ENCODE data around the gene WFIKKN1.

The WFIKKN1 gene

GRCh38 chr16:666572-666971 lies 35.8 kb downstream of the WFIKKN1 start:
- DNase-seq (ENCODE audit: insufficient read length) (no peak), FAIRE-seq (no peak)
- TF ChIP-seq POLR2AphosphoS5 (IDR thresholded peaks at IDR 0.05; ENCODE audit: low read depth, low read length) (no peak), POLR2A (IDR thresholded peaks at IDR 0.05; ENCODE audit: low read depth, low read length) (no peak), TAF1 (IDR thresholded peaks at IDR 0.05; ENCODE audit: borderline replicate concordance, low read depth, low read length) (no peak)

DNA sequence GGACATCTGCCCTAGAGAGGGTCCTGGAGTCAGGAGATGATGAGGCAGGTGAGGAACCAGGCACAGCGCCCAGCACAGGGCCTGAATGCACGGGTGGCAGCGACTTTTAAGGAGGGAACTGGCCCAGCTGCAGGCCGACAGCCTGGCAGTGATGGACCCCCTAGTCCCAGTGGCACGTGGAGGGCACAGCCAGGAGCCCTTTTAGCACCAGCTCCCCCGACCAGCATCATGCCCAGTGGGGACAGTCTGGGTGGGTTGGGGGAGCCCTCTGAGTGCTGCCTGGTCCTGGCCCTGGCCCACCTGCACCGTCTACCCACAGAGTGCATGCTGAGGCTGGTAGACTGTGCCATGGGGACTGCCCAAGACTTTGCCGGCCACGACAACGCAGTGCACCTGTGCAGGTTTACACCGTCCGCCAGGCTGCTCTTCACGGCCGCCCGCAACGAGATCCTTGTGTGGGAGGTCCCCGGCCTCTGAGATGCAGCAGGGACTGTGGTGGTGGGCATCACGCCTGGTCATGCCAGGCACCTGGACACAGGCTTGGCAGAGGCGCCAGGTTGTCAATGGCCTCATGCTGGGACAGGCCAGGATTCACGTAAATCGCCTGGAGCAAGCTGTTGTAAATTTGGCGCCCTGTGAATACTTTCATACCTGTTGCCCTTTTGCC lies 36.5 kb downstream of the WFIKKN1 start:
- peak; percentile 46 for FAIRE-seq

GRCh38 chr16:667780-668518 lies 37.2 kb downstream of the WFIKKN1 start, which contains the start of gene RHOT2:
Gene RHOT2, plus strand, starts transcription at chr16:668132. Its CDS starts 68 bp downstream, at chr16:668200.
- TF ChIP-seq POLR2AphosphoS5 (IDR thresholded peaks at IDR 0.05; ENCODE audit: low read depth, low read length) (peak; percentile 58; the same call in 1 of the 2 replicates), TAF1 (IDR thresholded peaks at IDR 0.05; ENCODE audit: borderline replicate concordance, low read depth, low read length) (peak; percentile 41; the same call in 1 of the 2 replicates), POLR2A (IDR thresholded peaks at IDR 0.05; ENCODE audit: low read depth, low read length) (peak; percentile 86)
- FAIRE-seq (peak; percentile 100), DNase-seq (ENCODE audit: insufficient read length) (peak; percentile 98)

More for the DNA sequence above, 36.5 kb downstream of the WFIKKN1 start:
- no peak for DNase-seq (ENCODE audit: insufficient read length)
- TF ChIP-seq POLR2A (IDR thresholded peaks at IDR 0.05; ENCODE audit: low read depth, low read length) (no peak), TAF1 (IDR thresholded peaks at IDR 0.05; ENCODE audit: borderline replicate concordance, low read depth, low read length) (no peak), POLR2AphosphoS5 (IDR thresholded peaks at IDR 0.05; ENCODE audit: low read depth, low read length) (no peak)

DNA sequence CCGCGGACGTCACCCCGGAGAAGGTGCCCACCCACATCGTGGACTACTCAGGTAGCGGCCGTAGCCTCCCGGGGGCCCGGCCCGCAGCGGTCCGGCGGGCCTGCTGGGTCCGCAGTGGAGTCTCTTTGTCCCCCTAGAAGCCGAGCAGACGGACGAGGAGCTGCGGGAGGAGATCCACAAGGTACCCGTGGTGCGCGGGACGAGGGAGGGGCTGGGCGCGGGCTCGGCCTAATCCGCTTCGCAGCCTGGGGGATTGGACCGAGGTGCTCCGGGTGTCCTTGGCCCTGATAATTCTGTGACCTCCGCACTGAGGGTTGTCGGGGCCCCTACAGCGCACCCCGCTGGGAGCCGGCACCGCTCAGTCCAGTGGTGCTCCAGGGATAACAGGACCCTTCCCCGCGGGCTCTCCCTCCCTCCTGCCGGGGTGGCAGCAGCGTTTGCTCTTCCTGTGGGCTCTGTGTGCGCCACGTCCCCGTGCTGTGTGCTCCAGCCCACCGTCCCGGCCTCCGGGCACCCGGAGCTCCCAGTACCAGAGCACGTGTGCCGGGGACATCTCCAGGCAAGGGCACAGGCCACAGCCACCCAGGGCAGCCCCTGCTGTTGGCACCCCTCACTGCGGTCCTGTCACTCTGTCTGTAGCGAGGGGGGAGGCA lies 37.9 kb downstream of the WFIKKN1 start:
- TF ChIP-seq TAF1 (IDR thresholded peaks at IDR 0.05; ENCODE audit: borderline replicate concordance, low read depth, low read length) (no peak), POLR2A (IDR thresholded peaks at IDR 0.05; ENCODE audit: low read depth, low read length) (no peak), POLR2AphosphoS5 (IDR thresholded peaks at IDR 0.05; ENCODE audit: low read depth, low read length) (no peak)
- FAIRE-seq (no peak), DNase-seq (ENCODE audit: insufficient read length) (no peak)

DNA sequence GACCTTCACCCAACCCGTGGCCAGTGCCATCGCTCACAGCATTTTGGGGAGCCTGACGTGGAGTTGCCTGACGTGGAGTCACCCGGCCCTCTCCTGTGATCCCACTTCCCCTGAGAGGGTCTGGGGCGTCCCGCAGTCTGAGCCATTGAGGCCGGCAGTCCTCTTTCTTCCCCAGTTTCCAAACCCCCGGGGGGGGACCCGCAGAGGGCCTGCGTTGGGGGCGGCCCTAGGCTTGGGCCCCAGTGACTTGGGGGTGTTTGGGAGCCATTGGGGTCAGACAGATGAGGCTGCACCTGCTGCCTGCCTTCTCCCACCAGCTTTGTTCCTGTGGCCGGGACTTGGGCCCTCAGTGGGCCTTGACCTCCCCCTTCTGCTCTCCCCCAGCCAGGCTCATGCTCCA lies 38.9 kb downstream of the WFIKKN1 start:
- no peak for DNase-seq (ENCODE audit: insufficient read length)
- TF ChIP-seq POLR2A (IDR thresholded peaks at IDR 0.05; ENCODE audit: low read depth, low read length) = no peak
- FAIRE-seq = no peak

DNA sequence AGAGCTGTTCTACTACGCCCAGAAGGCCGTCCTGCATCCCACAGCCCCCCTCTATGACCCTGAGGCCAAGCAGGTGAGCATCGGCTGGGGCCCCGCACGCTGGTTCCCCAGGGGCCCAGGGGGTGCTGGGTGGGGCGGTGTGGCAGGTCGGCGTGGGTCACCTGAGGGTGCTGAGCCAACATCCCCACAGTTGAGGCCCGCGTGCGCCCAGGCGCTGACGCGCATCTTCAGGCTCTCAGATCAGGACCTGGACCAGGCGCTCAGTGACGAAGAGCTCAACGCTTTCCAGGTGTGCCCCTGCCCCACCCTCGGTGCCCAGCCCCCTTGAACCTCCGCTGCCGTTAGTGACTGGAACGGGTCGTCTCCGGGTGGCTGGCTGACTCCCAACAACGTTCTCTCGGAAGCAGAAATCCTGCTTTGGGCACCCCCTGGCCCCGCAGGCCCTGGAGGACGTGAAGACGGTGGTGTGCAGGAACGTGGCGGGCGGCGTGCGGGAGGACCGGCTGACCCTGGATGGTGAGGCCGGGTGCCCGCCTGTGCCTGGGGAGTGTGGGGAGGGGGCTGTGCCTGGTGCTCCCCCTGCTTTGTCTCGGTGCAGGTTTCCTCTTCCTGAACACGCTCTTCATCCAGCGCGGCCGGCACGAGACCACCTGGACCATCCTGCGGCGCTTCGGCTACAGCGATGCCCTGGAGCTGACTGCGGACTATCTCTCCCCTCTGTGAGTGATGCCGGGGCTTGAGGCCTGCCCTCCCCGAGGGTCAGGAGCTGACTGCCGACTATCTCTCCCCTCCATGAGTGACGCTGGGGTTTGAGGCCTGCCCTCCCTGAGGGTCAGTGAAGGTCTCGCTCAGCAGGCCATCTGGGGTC lies 39.9 kb downstream of the WFIKKN1 start:
- TF ChIP-seq TAF1 (IDR thresholded peaks at IDR 0.05; ENCODE audit: borderline replicate concordance, low read depth, low read length) (no peak), POLR2A (IDR thresholded peaks at IDR 0.05; ENCODE audit: low read depth, low read length) (no peak), POLR2AphosphoS5 (IDR thresholded peaks at IDR 0.05; ENCODE audit: low read depth, low read length) (no peak)
- DNase-seq (ENCODE audit: insufficient read length) = no peak
- no peak for FAIRE-seq

DNA sequence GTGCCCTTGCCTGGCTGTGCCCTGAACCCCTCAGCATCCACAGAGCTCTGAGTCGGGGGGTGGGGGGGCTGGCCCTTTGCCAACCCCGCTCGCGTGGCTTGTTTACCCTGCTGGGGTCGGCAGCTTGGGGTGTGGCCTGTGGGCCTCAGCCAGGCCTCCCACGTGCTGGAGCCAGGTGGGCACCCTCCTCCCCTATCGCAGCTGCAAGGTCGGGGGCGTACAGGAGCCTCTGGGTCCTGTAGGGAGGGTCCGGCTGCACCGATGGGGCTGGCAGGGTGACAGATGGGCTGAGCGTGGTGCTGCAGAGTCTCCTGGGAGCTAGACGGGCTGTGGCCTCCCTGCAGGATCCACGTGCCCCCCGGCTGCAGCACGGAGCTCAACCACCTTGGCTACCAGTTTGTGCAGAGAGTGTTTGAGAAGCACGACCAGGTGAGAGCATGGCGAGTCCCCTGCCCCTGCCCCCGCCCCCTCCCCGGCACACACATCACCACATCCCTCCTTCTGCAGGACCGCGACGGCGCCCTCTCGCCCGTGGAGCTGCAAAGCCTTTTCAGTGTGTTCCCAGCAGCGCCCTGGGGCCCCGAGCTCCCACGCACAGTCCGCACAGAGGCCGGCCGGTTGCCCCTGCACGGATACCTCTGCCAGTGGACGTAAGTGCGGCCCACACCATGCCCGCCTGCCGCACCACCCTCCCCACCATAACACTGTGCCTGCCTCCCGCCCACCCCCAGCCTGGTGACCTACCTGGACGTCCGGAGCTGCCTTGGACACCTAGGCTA lies 40.8 kb downstream of the WFIKKN1 start:
- no peak for TF ChIP-seq POLR2A (IDR thresholded peaks at IDR 0.05; ENCODE audit: low read depth, low read length)
- no peak for TF ChIP-seq TAF1 (IDR thresholded peaks at IDR 0.05; ENCODE audit: borderline replicate concordance, low read depth, low read length)
- TF ChIP-seq POLR2AphosphoS5 (IDR thresholded peaks at IDR 0.05; ENCODE audit: low read depth, low read length) = no peak
- no peak for FAIRE-seq
- no peak for DNase-seq (ENCODE audit: insufficient read length)

GRCh38 chr16:672371-672770 lies 41.6 kb downstream of the WFIKKN1 start:
- TF ChIP-seq POLR2AphosphoS5 (IDR thresholded peaks at IDR 0.05; ENCODE audit: low read depth, low read length) (no peak), POLR2A (IDR thresholded peaks at IDR 0.05; ENCODE audit: low read depth, low read length) (no peak), TAF1 (IDR thresholded peaks at IDR 0.05; ENCODE audit: borderline replicate concordance, low read depth, low read length) (no peak)
- DNase-seq (ENCODE audit: insufficient read length) (no peak), FAIRE-seq (no peak)

DNA sequence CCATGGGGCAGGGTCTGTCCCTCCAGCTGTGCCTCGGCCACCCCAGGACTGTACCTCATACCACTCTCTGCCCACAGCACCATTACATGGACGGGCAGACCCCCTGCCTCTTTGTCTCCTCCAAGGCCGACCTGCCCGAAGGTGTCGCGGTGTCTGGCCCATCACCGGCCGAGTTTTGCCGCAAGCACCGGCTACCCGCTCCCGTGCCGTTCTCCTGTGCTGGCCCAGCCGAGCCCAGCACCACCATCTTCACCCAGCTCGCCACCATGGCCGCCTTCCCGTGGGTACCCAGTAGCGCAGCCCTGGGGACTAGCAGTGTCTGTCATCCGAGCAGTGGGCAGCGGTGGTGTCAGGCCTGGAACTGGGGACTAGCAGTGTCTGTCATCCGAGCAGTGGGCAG lies 42.1 kb downstream of the WFIKKN1 start:
- DNase-seq (ENCODE audit: insufficient read length) (no peak), FAIRE-seq (no peak)
- no peak for TF ChIP-seq POLR2AphosphoS5 (IDR thresholded peaks at IDR 0.05; ENCODE audit: low read depth, low read length)

- FAIRE-seq (no peak), DNase-seq (ENCODE audit: insufficient read length) (no peak)
- no peak for TF ChIP-seq TAF1 (IDR thresholded peaks at IDR 0.05; ENCODE audit: borderline replicate concordance, low read depth, low read length)
- TF ChIP-seq POLR2A (IDR thresholded peaks at IDR 0.05; ENCODE audit: low read depth, low read length) = no peak
- TF ChIP-seq POLR2AphosphoS5 (IDR thresholded peaks at IDR 0.05; ENCODE audit: low read depth, low read length) = no peak
These were observed 42.7 kb downstream of the WFIKKN1 start for GRCh38 chr16:673399-673991.
